ENCODE data around the gene ALDH3A2. TPM values are rescaled to one million over a fixed set of nuclear protein-coding genes. Genes with fewer than 3 reads are reported as not detected.

ALDH3A2 gene
- total RNA-seq, 2 donors from 2014 or later: 128 to 131 TPM

- no peaks in the 10 kb centered on the region for H3K27me3 ChIP-seq
- no peak overlapping the region for H3K27ac ChIP-seq
- ATAC-seq: no peak
- no peaks in the 10 kb centered on the region for H3K36me3 ChIP-seq (replicated peaks in 1 of 2; ENCODE audit: insufficient read depth in 1 of 2, low read depth in 2 of 2)
- DNase-seq: no peak
- no peak overlapping the region for H3K4me3 ChIP-seq
- TF ChIP-seq CTCF (IDR thresholded peaks at IDR 0.05) (peak in 1 of 7 experiments; percentile 17), POLR2A (IDR thresholded peaks at IDR 0.05) (no peak)
- H3K4me1 ChIP-seq: no peaks in the 10 kb centered on the region
- WGBS, 2 donors: 87 to 89% methylated on average over 4 of the region's 4 CpGs
- H3K9me3 ChIP-seq: peaks cover 0 to 14% (median 0%) of the 10 kb centered on the region in 3 donors
- intact Hi-C loops (cut with DNase I): no loop called here
Observed at GRCh38 chr17:19614900-19615299, 33.7 kb upstream of the ALDH3A2 start.

GRCh38 chr17:19618015-19618414 lies 30.5 kb upstream of the ALDH3A2 start:
- intact Hi-C loops (cut with DNase I): no loop called here

GRCh38 chr17:19619705-19620325 lies 28.7 kb upstream of the ALDH3A2 start:
- no peaks in the 10 kb centered on the region for H3K4me1 ChIP-seq
- H3K36me3 ChIP-seq (replicated peaks in 1 of 2; ENCODE audit: insufficient read depth in 1 of 2, low read depth in 2 of 2): no peaks in the 10 kb centered on the region
- no peaks in the 10 kb centered on the region for H3K27me3 ChIP-seq
- intact Hi-C loops (cut with DNase I): no loop called here
- H3K27ac ChIP-seq: no peak overlapping the region
- TF ChIP-seq POLR2A (IDR thresholded peaks at IDR 0.05) (no peak), CTCF (IDR thresholded peaks at IDR 0.05) (no peak)
- H3K9me3 ChIP-seq: peaks cover 0 to 14% (median 0%) of the 10 kb centered on the region in 3 donors
- 75 to 86% methylated on average over 2 of the region's 2 CpGs for WGBS, 2 donors
- no peak for DNase-seq
- ATAC-seq: no peak
- H3K4me3 ChIP-seq: no peak overlapping the region

More at GRCh38 chr17:19618015-19618414, 30.5 kb upstream of the ALDH3A2 start:
- Histone ChIP-seq H3K4me1 (no peaks in the 10 kb centered on the region), H3K27ac (no peak overlapping the region), H3K27me3 (no peaks in the 10 kb centered on the region), H3K36me3 (replicated peaks in 1 of 2; ENCODE audit: insufficient read depth in 1 of 2, low read depth in 2 of 2) (no peaks in the 10 kb centered on the region), H3K4me3 (no peak overlapping the region), H3K9me3 (peaks cover 0 to 14% (median 0%) of the 10 kb centered on the region in 3 donors)
- DNase-seq: no peak
- TF ChIP-seq POLR2A (IDR thresholded peaks at IDR 0.05) (no peak), CTCF (IDR thresholded peaks at IDR 0.05) (no peak)
- ATAC-seq: no peak
- 80 to 95% methylated on average over 3 of the region's 3 CpGs for WGBS, 2 donors

- ATAC-seq: no peak
- no peaks in the 10 kb centered on the region for H3K4me1 ChIP-seq
- no peaks in the 10 kb centered on the region for H3K27me3 ChIP-seq
- H3K4me3 ChIP-seq: no peak overlapping the region
- 94 to 100% methylated on average over 1 of the region's 1 CpG for WGBS, 2 donors
- DNase-seq: no peak
- H3K9me3 ChIP-seq: peaks cover 0 to 14% (median 0%) of the 10 kb centered on the region in 3 donors
- H3K27ac ChIP-seq: no peak overlapping the region
- no peaks in the 10 kb centered on the region for H3K36me3 ChIP-seq (replicated peaks in 1 of 2; ENCODE audit: insufficient read depth in 1 of 2, low read depth in 2 of 2)
- no peak for TF ChIP-seq CTCF (IDR thresholded peaks at IDR 0.05)
- no peak for TF ChIP-seq POLR2A (IDR thresholded peaks at IDR 0.05)
- intact Hi-C loops (cut with DNase I): no loop called here
Observed at GRCh38 chr17:19621697-19622096, 26.9 kb upstream of the ALDH3A2 start.

GRCh38 chr17:19626079-19626478 lies 22.5 kb upstream of the ALDH3A2 start:
- TF ChIP-seq POLR2A (IDR thresholded peaks at IDR 0.05): no peak
- TF ChIP-seq CTCF (IDR thresholded peaks at IDR 0.05): no peak
- WGBS, 2 donors: 89 to 94% methylated on average over 4 of the region's 4 CpGs

More at GRCh38 chr17:19626079-19626478, 22.5 kb upstream of the ALDH3A2 start:
- intact Hi-C loops (cut with DNase I): no loop called here
- H3K27me3 ChIP-seq: no peaks in the 10 kb centered on the region
- H3K27ac ChIP-seq: no peak overlapping the region
- H3K36me3 ChIP-seq (replicated peaks in 1 of 2; ENCODE audit: insufficient read depth in 1 of 2, low read depth in 2 of 2): no peaks in the 10 kb centered on the region
- no peak for DNase-seq
- no peak overlapping the region for H3K4me3 ChIP-seq
- no peaks in the 10 kb centered on the region for H3K4me1 ChIP-seq
- no peak for ATAC-seq
- no peaks in the 10 kb centered on the region for H3K9me3 ChIP-seq
